Measurements from ENCODE around the gene HOXC5. TPM values are rescaled to one million over a fixed set of nuclear protein-coding genes. Genes with fewer than 3 reads are reported as not detected.

The HOXC5 gene
- total and polyA plus RNA-seq, 9 donors = 0.54 to 1.6 (median 1.0) TPM

DNA sequence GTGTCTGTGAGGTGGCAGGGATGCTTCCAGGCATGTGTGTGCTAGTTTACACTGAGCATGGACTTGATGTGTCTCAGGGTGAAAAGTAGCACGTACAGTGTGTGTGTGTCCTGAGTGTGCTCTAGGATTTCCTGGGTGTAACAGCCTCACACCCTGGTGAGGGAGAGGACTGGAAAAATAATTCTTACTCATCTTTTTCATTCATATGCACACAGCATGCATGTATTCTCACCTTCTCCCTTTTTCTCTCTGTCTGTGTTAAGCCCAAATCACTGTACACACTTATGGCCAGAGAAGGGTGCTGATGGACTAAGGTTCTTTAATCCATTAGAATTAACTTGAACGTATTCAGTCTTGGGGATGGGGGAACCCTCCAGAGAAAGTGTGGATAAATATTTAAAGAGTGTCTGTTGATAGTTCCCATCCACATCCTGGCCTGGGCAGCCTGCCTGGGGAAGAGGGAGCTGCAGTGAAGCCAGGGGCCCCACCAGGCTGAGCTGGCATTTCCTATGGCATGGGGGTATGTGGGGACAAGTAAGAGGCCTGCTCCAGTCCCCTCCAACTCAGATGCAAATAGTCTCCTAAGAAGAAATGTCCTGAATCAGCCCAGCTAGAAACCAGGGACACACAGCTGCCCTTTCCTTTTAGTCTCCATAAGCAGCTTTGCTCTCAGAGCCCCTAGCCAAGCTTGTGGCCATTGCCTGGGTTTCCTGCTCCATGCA, 25.2 kb upstream of the HOXC5 start:
- Histone ChIP-seq H3K9me3 (replicated peaks; ENCODE audit: control insufficient read depth, low read depth, low read length) (no peaks in the 10 kb centered on the region), H3K27ac (ENCODE audit: low read length) (no peak overlapping the region), H3K4me1 (ENCODE audit: control insufficient read depth, insufficient read depth, low read length) (peaks cover 66% of the 10 kb centered on the region), H3K4me3 (ENCODE audit: low read length) (no peak overlapping the region), H3K36me3 (ENCODE audit: control insufficient read depth, insufficient read depth, low read length) (peaks cover 13% of the 10 kb centered on the region), H3K27me3 (ENCODE audit: control insufficient read depth, insufficient read depth, low read length) (peaks cover 64% of the 10 kb centered on the region)
- WGBS (ENCODE audit: insufficient coverage) = no CpG with 5 or more reads among the region's 2 CpGs
- DNase-seq = no peak

DNA sequence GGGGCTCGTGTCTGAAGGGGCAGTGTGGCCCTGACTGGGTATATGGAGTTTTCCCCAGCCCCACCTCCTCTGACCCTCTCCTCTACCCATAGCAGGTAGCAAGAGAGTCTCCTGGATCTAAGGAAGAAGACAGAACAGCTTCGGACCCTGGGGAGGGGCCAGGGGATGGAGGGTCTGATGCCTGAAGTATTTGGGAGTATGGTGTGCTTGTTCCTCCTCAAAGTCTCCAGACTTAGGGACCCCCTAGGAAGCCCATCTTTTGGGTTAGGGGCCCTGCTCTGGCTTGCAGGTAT, 24.6 kb upstream of the HOXC5 start:
- peaks cover 63% of the 10 kb centered on the region for H3K4me1 ChIP-seq (ENCODE audit: control insufficient read depth, insufficient read depth, low read length)
- no peak overlapping the region for H3K27ac ChIP-seq (ENCODE audit: low read length)
- H3K27me3 ChIP-seq (ENCODE audit: control insufficient read depth, insufficient read depth, low read length) = peaks cover 63% of the 10 kb centered on the region

DNA sequence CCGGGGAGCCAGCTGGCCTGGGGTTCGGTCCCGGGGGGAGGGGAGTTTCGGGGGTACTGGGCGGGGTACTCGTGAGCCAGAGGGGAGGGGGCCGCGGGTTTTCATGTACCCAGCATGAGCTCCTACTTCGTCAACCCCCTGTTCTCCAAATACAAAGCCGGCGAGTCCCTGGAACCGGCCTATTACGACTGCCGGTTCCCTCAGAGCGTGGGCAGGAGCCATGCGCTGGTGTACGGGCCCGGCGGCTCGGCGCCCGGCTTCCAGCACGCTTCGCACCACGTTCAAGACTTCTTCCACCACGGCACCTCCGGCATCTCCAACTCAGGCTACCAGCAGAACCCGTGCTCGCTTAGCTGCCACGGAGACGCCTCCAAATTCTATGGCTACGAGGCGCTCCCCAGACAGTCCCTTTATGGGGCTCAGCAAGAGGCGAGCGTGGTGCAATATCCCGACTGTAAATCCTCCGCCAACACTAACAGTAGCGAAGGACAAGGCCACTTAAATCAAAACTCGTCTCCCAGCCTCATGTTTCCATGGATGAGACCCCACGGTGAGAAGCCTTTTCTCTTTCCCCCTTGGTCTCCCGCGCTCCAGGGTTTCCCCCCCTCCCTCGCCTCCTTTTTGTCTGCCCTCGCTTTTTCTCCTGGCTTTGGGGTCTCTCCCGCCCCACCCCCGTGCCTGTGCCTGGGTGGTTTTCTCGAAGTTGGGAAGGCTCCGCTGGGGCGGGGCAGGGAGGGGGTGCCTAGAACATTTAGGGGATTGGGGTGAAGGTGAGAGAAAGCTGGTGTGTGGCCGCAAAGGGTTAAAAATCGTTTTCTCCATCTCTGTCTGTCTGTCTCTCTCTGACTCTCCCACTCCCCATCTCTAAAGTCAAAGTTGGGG, 23.4 kb upstream of the HOXC5 start:
- H3K4me3 ChIP-seq (ENCODE audit: low read length) = peak overlapping the region; percentile 42
- DNase-seq = no peak
- WGBS (ENCODE audit: insufficient coverage) = 19% methylated on average over 30 of the region's 51 CpGs
- peaks cover 65% of the 10 kb centered on the region for H3K27me3 ChIP-seq (ENCODE audit: control insufficient read depth, insufficient read depth, low read length)
- peaks cover 8% of the 10 kb centered on the region for H3K36me3 ChIP-seq (ENCODE audit: control insufficient read depth, insufficient read depth, low read length)
- H3K27ac ChIP-seq (ENCODE audit: low read length) = peak overlapping the region; percentile 54
- no peaks in the 10 kb centered on the region for H3K9me3 ChIP-seq (replicated peaks; ENCODE audit: control insufficient read depth, low read depth, low read length)
- H3K4me1 ChIP-seq (ENCODE audit: control insufficient read depth, insufficient read depth, low read length) = peaks cover 62% of the 10 kb centered on the region

More for the DNA sequence above, 24.6 kb upstream of the HOXC5 start:
- WGBS (ENCODE audit: insufficient coverage) = no CpG with 5 or more reads among the region's 2 CpGs
- H3K4me3 ChIP-seq (ENCODE audit: low read length) = no peak overlapping the region
- no peak for DNase-seq
- H3K36me3 ChIP-seq (ENCODE audit: control insufficient read depth, insufficient read depth, low read length) = peaks cover 8% of the 10 kb centered on the region
- H3K9me3 ChIP-seq (replicated peaks; ENCODE audit: control insufficient read depth, low read depth, low read length) = no peaks in the 10 kb centered on the region

- H3K27me3 ChIP-seq (ENCODE audit: control insufficient read depth, insufficient read depth, low read length) = peaks cover 67% of the 10 kb centered on the region
These were observed 22.5 kb upstream of the HOXC5 start for GRCh38 chr12:54010053-54010971.

DNA sequence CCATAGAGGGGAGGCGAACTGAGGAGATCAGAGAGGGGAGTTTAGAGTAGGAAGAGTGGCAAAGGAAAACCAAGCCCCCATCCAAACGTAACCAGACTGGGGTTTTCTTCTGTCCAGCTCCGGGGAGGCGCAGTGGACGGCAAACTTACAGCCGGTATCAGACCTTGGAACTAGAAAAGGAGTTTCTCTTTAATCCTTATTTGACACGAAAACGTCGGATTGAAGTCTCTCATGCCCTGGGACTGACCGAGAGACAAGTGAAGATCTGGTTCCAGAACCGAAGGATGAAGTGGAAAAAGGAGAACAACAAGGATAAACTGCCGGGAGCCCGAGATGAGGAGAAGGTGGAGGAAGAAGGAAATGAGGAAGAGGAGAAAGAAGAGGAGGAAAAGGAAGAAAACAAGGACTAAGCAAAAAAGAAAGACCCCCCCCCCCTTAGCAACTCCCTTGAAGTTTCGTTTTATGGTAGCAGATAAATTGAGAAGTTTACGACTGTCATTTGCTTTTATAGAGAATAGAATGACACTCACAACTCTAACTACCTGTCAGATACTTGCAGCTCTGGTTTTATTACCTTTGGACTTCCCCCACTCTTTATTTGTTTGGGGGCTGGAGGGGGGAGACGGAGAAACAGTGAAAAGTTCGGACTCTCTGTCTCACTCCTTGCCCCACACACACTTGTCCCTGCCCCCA, 21.7 kb upstream of the HOXC5 start:
- H3K36me3 ChIP-seq (ENCODE audit: control insufficient read depth, insufficient read depth, low read length) = peaks cover 8% of the 10 kb centered on the region
- H3K27me3 ChIP-seq (ENCODE audit: control insufficient read depth, insufficient read depth, low read length) = peaks cover 67% of the 10 kb centered on the region
- peaks cover 62% of the 10 kb centered on the region for H3K4me1 ChIP-seq (ENCODE audit: control insufficient read depth, insufficient read depth, low read length)
- no peak overlapping the region for H3K4me3 ChIP-seq (ENCODE audit: low read length)
- no peaks in the 10 kb centered on the region for H3K9me3 ChIP-seq (replicated peaks; ENCODE audit: control insufficient read depth, low read depth, low read length)
- WGBS (ENCODE audit: insufficient coverage) = 64% methylated on average over 5 of the region's 17 CpGs
- DNase-seq = no peak
- H3K27ac ChIP-seq (ENCODE audit: low read length) = peak overlapping the region; percentile 38

More at GRCh38 chr12:54010053-54010971, 22.5 kb upstream of the HOXC5 start:
- Histone ChIP-seq H3K27ac (ENCODE audit: low read length) (peak overlapping the region; percentile 54), H3K4me3 (ENCODE audit: low read length) (peak overlapping the region; percentile 42), H3K4me1 (ENCODE audit: control insufficient read depth, insufficient read depth, low read length) (peaks cover 62% of the 10 kb centered on the region), H3K9me3 (replicated peaks; ENCODE audit: control insufficient read depth, low read depth, low read length) (no peaks in the 10 kb centered on the region), H3K36me3 (ENCODE audit: control insufficient read depth, insufficient read depth, low read length) (peaks cover 8% of the 10 kb centered on the region)
- 79% methylated on average over 1 of the region's 10 CpGs for WGBS (ENCODE audit: insufficient coverage)
- no peak for DNase-seq

DNA sequence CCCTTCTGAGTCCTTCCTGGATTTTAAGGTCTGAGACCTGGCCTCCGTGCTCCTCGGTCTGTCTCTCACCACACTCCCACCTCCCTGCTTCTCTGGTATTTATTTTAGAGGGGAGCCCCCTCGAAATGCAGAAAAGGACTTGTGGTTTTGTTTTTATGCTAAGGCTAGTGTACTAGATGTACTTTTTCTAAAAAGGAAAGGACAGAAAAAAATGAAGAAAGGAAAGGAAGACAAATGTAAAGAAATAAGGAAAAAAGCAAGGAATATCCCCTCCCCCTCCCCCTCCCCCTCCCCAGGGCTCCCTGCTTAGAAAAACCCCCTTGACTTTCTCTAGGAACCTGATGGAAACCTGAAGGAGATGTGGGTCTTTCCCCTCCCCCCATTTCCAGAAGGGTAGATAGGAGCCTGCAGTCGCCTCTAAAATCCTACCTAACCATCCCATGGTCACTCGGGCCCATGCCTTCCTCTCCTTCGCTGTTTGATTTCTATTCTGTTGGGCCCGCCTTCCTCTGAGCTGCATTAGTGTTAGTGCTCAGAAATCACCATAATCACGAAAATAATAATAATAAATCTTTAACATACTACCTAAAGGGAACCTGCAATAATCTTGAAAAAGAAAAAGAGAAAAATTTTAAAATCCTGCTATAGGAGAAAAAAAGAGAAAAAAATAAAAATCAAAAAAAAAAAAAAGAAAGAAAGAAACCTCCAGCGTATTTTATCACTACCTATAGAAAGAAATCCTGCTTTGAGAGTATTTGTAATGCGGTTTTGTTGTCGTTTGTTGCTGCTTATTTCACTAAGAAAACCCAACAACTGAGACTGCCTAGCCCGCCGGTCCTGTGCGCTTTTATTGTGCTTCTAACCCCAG, 21.0 kb upstream of the HOXC5 start:
- no peak for DNase-seq
- H3K9me3 ChIP-seq (replicated peaks; ENCODE audit: control insufficient read depth, low read depth, low read length) = no peaks in the 10 kb centered on the region
- H3K36me3 ChIP-seq (ENCODE audit: control insufficient read depth, insufficient read depth, low read length) = peaks cover 3% of the 10 kb centered on the region
- peaks cover 61% of the 10 kb centered on the region for H3K27me3 ChIP-seq (ENCODE audit: control insufficient read depth, insufficient read depth, low read length)
- peak overlapping the region; percentile 38 for H3K27ac ChIP-seq (ENCODE audit: low read length)
- WGBS (ENCODE audit: insufficient coverage) = 60% methylated on average over 1 of the region's 14 CpGs
- H3K4me3 ChIP-seq (ENCODE audit: low read length) = no peak overlapping the region
- H3K4me1 ChIP-seq (ENCODE audit: control insufficient read depth, insufficient read depth, low read length) = peaks cover 57% of the 10 kb centered on the region

- Histone ChIP-seq H3K4me3 (ENCODE audit: low read length) (no peak overlapping the region), H3K27me3 (ENCODE audit: control insufficient read depth, insufficient read depth, low read length) (peaks cover 63% of the 10 kb centered on the region), H3K4me1 (ENCODE audit: control insufficient read depth, insufficient read depth, low read length) (peaks cover 54% of the 10 kb centered on the region), H3K36me3 (ENCODE audit: control insufficient read depth, insufficient read depth, low read length) (peaks cover 3% of the 10 kb centered on the region), H3K27ac (ENCODE audit: low read length) (peak overlapping the region; percentile 91), H3K9me3 (replicated peaks; ENCODE audit: control insufficient read depth, low read depth, low read length) (no peaks in the 10 kb centered on the region)
- no peak for DNase-seq
- 33% methylated on average over 1 of the region's 6 CpGs for WGBS (ENCODE audit: insufficient coverage)
These were observed 20.0 kb upstream of the HOXC5 start for GRCh38 chr12:54012631-54013409.

GRCh38 chr12:54014377-54015017, 18.4 kb upstream of the HOXC5 start:
- DNase-seq = peak; percentile 68
- H3K27me3 ChIP-seq (ENCODE audit: control insufficient read depth, insufficient read depth, low read length) = peaks cover 67% of the 10 kb centered on the region
- H3K9me3 ChIP-seq (replicated peaks; ENCODE audit: control insufficient read depth, low read depth, low read length) = no peaks in the 10 kb centered on the region
- H3K4me3 ChIP-seq (ENCODE audit: low read length) = peak overlapping the region; percentile 24
- H3K36me3 ChIP-seq (ENCODE audit: control insufficient read depth, insufficient read depth, low read length) = peaks cover 3% of the 10 kb centered on the region
- H3K27ac ChIP-seq (ENCODE audit: low read length) = peak overlapping the region; percentile 100
- H3K4me1 ChIP-seq (ENCODE audit: control insufficient read depth, insufficient read depth, low read length) = peaks cover 52% of the 10 kb centered on the region
- WGBS (ENCODE audit: insufficient coverage) = 41% methylated on average over 10 of the region's 36 CpGs
